ENCODE data around the gene MRPL48.

The MRPL48 gene

GRCh38 chr11:73889019-73889418 is 101.3 kb downstream of the MRPL48 start:
- Histone ChIP-seq H3K27me3 (ENCODE audit: control insufficient read depth, insufficient read depth, low read length) (no peaks in the 10 kb centered on the region), H3K9me3 (ENCODE audit: control insufficient read depth, insufficient read depth, low read length) (no peaks in the 10 kb centered on the region), H3K36me3 (ENCODE audit: control insufficient read depth, insufficient read depth, low read length) (peaks cover 34% of the 10 kb centered on the region), H3K4me1 (ENCODE audit: control insufficient read depth, insufficient read depth, low read length) (no peaks in the 10 kb centered on the region), H3K4me3 (ENCODE audit: low read depth, low read length) (no peak overlapping the region), H3K27ac (ENCODE audit: low read depth, low read length) (no peak overlapping the region), H3K9ac (ENCODE audit: low read depth, low read length) (no peak overlapping the region)

GRCh38 chr11:73889536-73889935 is 101.9 kb downstream of the MRPL48 start:
- Histone ChIP-seq H3K36me3 (ENCODE audit: control insufficient read depth, insufficient read depth, low read length) (peaks cover 34% of the 10 kb centered on the region), H3K27ac (ENCODE audit: low read depth, low read length) (no peak overlapping the region), H3K4me1 (ENCODE audit: control insufficient read depth, insufficient read depth, low read length) (no peaks in the 10 kb centered on the region), H3K27me3 (ENCODE audit: control insufficient read depth, insufficient read depth, low read length) (no peaks in the 10 kb centered on the region), H3K9ac (ENCODE audit: low read depth, low read length) (no peak overlapping the region), H3K4me3 (ENCODE audit: low read depth, low read length) (no peak overlapping the region), H3K9me3 (ENCODE audit: control insufficient read depth, insufficient read depth, low read length) (no peaks in the 10 kb centered on the region)

GRCh38 chr11:73893041-73893440 is 105.4 kb downstream of the MRPL48 start:
- no peaks in the 10 kb centered on the region for H3K27me3 ChIP-seq (ENCODE audit: control insufficient read depth, insufficient read depth, low read length)
- peaks cover 4% of the 10 kb centered on the region; the same call in 1 of the 2 replicates for H3K9me3 ChIP-seq (ENCODE audit: control insufficient read depth, insufficient read depth, low read length)
- H3K4me1 ChIP-seq (ENCODE audit: control insufficient read depth, insufficient read depth, low read length) = no peaks in the 10 kb centered on the region
- no peak overlapping the region for H3K9ac ChIP-seq (ENCODE audit: low read depth, low read length)
- H3K4me3 ChIP-seq (ENCODE audit: low read depth, low read length) = no peak overlapping the region
- peaks cover 29% of the 10 kb centered on the region for H3K36me3 ChIP-seq (ENCODE audit: control insufficient read depth, insufficient read depth, low read length)
- no peak overlapping the region for H3K27ac ChIP-seq (ENCODE audit: low read depth, low read length)

GRCh38 chr11:73894725-73895335 is 107.2 kb downstream of the MRPL48 start:
- H3K4me3 ChIP-seq (ENCODE audit: low read depth, low read length) = no peak overlapping the region
- H3K4me1 ChIP-seq (ENCODE audit: control insufficient read depth, insufficient read depth, low read length) = no peaks in the 10 kb centered on the region
- peaks cover 4% of the 10 kb centered on the region; the same call in 1 of the 2 replicates for H3K9me3 ChIP-seq (ENCODE audit: control insufficient read depth, insufficient read depth, low read length)
- H3K27me3 ChIP-seq (ENCODE audit: control insufficient read depth, insufficient read depth, low read length) = no peaks in the 10 kb centered on the region
- H3K27ac ChIP-seq (ENCODE audit: low read depth, low read length) = no peak overlapping the region
- H3K36me3 ChIP-seq (ENCODE audit: control insufficient read depth, insufficient read depth, low read length) = peaks cover 19% of the 10 kb centered on the region
- H3K9ac ChIP-seq (ENCODE audit: low read depth, low read length) = no peak overlapping the region

- Histone ChIP-seq H3K4me3 (ENCODE audit: low read depth, low read length) (no peak overlapping the region), H3K27ac (ENCODE audit: low read depth, low read length) (no peak overlapping the region), H3K27me3 (ENCODE audit: control insufficient read depth, insufficient read depth, low read length) (no peaks in the 10 kb centered on the region), H3K9ac (ENCODE audit: low read depth, low read length) (no peak overlapping the region), H3K4me1 (ENCODE audit: control insufficient read depth, insufficient read depth, low read length) (no peaks in the 10 kb centered on the region), H3K9me3 (ENCODE audit: control insufficient read depth, insufficient read depth, low read length) (no peaks in the 10 kb centered on the region), H3K36me3 (ENCODE audit: control insufficient read depth, insufficient read depth, low read length) (peaks cover 18% of the 10 kb centered on the region)
Measured at GRCh38 chr11:73902303-73902702, 114.6 kb downstream of the MRPL48 start.

- H3K27me3 ChIP-seq (ENCODE audit: control insufficient read depth, insufficient read depth, low read length) = no peaks in the 10 kb centered on the region
- no peak overlapping the region for H3K9ac ChIP-seq (ENCODE audit: low read depth, low read length)
- no peaks in the 10 kb centered on the region for H3K9me3 ChIP-seq (ENCODE audit: control insufficient read depth, insufficient read depth, low read length)
- H3K4me1 ChIP-seq (ENCODE audit: control insufficient read depth, insufficient read depth, low read length) = no peaks in the 10 kb centered on the region
- no peak overlapping the region for H3K27ac ChIP-seq (ENCODE audit: low read depth, low read length)
- no peak overlapping the region for H3K4me3 ChIP-seq (ENCODE audit: low read depth, low read length)
- H3K36me3 ChIP-seq (ENCODE audit: control insufficient read depth, insufficient read depth, low read length) = peaks cover 12% of the 10 kb centered on the region
Measured at GRCh38 chr11:73907191-73907590, 119.5 kb downstream of the MRPL48 start.

- Histone ChIP-seq H3K4me3 (ENCODE audit: low read depth, low read length) (no peak overlapping the region), H3K36me3 (ENCODE audit: control insufficient read depth, insufficient read depth, low read length) (peaks cover 21% of the 10 kb centered on the region), H3K4me1 (ENCODE audit: control insufficient read depth, insufficient read depth, low read length) (no peaks in the 10 kb centered on the region), H3K9me3 (ENCODE audit: control insufficient read depth, insufficient read depth, low read length) (no peaks in the 10 kb centered on the region), H3K27me3 (ENCODE audit: control insufficient read depth, insufficient read depth, low read length) (no peaks in the 10 kb centered on the region), H3K9ac (ENCODE audit: low read depth, low read length) (no peak overlapping the region), H3K27ac (ENCODE audit: low read depth, low read length) (no peak overlapping the region)
Measured at GRCh38 chr11:73912026-73912425, 124.4 kb downstream of the MRPL48 start.

- Histone ChIP-seq H3K36me3 (ENCODE audit: control insufficient read depth, insufficient read depth, low read length) (peaks cover 22% of the 10 kb centered on the region), H3K4me1 (ENCODE audit: control insufficient read depth, insufficient read depth, low read length) (no peaks in the 10 kb centered on the region), H3K27me3 (ENCODE audit: control insufficient read depth, insufficient read depth, low read length) (no peaks in the 10 kb centered on the region), H3K9ac (ENCODE audit: low read depth, low read length) (no peak overlapping the region), H3K4me3 (ENCODE audit: low read depth, low read length) (no peak overlapping the region), H3K9me3 (ENCODE audit: control insufficient read depth, insufficient read depth, low read length) (no peaks in the 10 kb centered on the region), H3K27ac (ENCODE audit: low read depth, low read length) (no peak overlapping the region)
Measured at GRCh38 chr11:73913472-73913871, 125.8 kb downstream of the MRPL48 start.

- H3K9ac ChIP-seq (ENCODE audit: low read depth, low read length) = no peak overlapping the region
- no peaks in the 10 kb centered on the region for H3K9me3 ChIP-seq (ENCODE audit: control insufficient read depth, insufficient read depth, low read length)
- H3K4me3 ChIP-seq (ENCODE audit: low read depth, low read length) = no peak overlapping the region
- no peaks in the 10 kb centered on the region for H3K27me3 ChIP-seq (ENCODE audit: control insufficient read depth, insufficient read depth, low read length)
- H3K36me3 ChIP-seq (ENCODE audit: control insufficient read depth, insufficient read depth, low read length) = peaks cover 28% of the 10 kb centered on the region
- H3K4me1 ChIP-seq (ENCODE audit: control insufficient read depth, insufficient read depth, low read length) = no peaks in the 10 kb centered on the region
- no peak overlapping the region for H3K27ac ChIP-seq (ENCODE audit: low read depth, low read length)
Measured at GRCh38 chr11:73914284-73914683, 126.6 kb downstream of the MRPL48 start.
